Measurements from ENCODE around the gene TM2D1.
"Not testable (repeated sequence)": the region's sequence is repeated elsewhere in the genome, so short reads cannot be mapped to it uniquely, and the experiment has no call there.

The TM2D1 gene

GRCh38 chr1:61724506-61724812, 482 bp downstream of the TM2D1 start:
- TF ChIP-seq, protein P1, sequence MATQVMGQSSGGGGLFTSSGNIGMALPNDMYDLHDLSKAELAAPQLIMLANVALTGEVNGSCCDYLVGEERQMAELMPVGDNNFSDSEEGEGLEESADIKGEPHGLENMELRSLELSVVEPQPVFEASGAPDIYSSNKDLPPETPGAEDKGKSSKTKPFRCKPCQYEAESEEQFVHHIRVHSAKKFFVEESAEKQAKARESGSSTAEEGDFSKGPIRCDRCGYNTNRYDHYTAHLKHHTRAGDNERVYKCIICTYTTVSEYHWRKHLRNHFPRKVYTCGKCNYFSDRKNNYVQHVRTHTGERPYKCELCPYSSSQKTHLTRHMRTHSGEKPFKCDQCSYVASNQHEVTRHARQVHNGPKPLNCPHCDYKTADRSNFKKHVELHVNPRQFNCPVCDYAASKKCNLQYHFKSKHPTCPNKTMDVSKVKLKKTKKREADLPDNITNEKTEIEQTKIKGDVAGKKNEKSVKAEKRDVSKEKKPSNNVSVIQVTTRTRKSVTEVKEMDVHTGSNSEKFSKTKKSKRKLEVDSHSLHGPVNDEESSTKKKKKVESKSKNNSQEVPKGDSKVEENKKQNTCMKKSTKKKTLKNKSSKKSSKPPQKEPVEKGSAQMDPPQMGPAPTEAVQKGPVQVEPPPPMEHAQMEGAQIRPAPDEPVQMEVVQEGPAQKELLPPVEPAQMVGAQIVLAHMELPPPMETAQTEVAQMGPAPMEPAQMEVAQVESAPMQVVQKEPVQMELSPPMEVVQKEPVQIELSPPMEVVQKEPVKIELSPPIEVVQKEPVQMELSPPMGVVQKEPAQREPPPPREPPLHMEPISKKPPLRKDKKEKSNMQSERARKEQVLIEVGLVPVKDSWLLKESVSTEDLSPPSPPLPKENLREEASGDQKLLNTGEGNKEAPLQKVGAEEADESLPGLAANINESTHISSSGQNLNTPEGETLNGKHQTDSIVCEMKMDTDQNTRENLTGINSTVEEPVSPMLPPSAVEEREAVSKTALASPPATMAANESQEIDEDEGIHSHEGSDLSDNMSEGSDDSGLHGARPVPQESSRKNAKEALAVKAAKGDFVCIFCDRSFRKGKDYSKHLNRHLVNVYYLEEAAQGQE (IDR thresholded peaks at IDR 0.05; ENCODE audit: insufficient replicate concordance, low read depth), result no peak
- TF ChIP-seq GABPA (IDR thresholded peaks at IDR 0.05; ENCODE audit: low read depth), result no peak
- TF ChIP-seq SPI1 (IDR thresholded peaks at IDR 0.05; ENCODE audit: borderline replicate concordance, low read depth), result peak; percentile 29; the same call in 1 of the 2 replicates
- H3K27me3 ChIP-seq (ENCODE audit: insufficient read depth, poor library complexity, severe bottlenecking), result no peaks in the 10 kb centered on the region
- H3K27ac ChIP-seq (replicated peaks), result peak overlapping the region; percentile 98
- DNase-seq (ENCODE audit: low read depth in 1 of 2, low spot score in 1 of 2), result peak in 1 of 2 experiments; percentile 26
- peak overlapping the region; percentile 86 for H3K4me3 ChIP-seq (replicated peaks; ENCODE audit: insufficient read depth, low read length)

GRCh38 chr1:61718996-61719663, 5.8 kb downstream of the TM2D1 start:
- not testable (repeated sequence) for H3K27me3 ChIP-seq (ENCODE audit: insufficient read depth, poor library complexity, severe bottlenecking); DNase-seq (ENCODE audit: low read depth in 1 of 2, low spot score in 1 of 2); H3K27ac ChIP-seq (replicated peaks); H3K4me3 ChIP-seq (replicated peaks; ENCODE audit: insufficient read depth, low read length)

GRCh38 chr1:61711969-61712368, 13.0 kb downstream of the TM2D1 start:
- H3K27ac ChIP-seq (replicated peaks), result no peak overlapping the region
- no peaks in the 10 kb centered on the region for H3K27me3 ChIP-seq (ENCODE audit: insufficient read depth, poor library complexity, severe bottlenecking)
- DNase-seq (ENCODE audit: low read depth in 1 of 2, low spot score in 1 of 2), result no peak
- TF ChIP-seq POLR2AphosphoS5 (IDR thresholded peaks at IDR 0.05; ENCODE audit: low read depth) (no peak), GABPA (IDR thresholded peaks at IDR 0.05; ENCODE audit: low read depth) (no peak), SPI1 (IDR thresholded peaks at IDR 0.05; ENCODE audit: borderline replicate concordance, low read depth) (no peak)
- TF ChIP-seq, protein P2, sequence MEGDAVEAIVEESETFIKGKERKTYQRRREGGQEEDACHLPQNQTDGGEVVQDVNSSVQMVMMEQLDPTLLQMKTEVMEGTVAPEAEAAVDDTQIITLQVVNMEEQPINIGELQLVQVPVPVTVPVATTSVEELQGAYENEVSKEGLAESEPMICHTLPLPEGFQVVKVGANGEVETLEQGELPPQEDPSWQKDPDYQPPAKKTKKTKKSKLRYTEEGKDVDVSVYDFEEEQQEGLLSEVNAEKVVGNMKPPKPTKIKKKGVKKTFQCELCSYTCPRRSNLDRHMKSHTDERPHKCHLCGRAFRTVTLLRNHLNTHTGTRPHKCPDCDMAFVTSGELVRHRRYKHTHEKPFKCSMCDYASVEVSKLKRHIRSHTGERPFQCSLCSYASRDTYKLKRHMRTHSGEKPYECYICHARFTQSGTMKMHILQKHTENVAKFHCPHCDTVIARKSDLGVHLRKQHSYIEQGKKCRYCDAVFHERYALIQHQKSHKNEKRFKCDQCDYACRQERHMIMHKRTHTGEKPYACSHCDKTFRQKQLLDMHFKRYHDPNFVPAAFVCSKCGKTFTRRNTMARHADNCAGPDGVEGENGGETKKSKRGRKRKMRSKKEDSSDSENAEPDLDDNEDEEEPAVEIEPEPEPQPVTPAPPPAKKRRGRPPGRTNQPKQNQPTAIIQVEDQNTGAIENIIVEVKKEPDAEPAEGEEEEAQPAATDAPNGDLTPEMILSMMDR (IDR thresholded peaks at IDR 0.05; ENCODE audit: insufficient read depth, low read length), result no peak
- TF ChIP-seq, protein P1 (IDR thresholded peaks at IDR 0.05; ENCODE audit: insufficient replicate concordance, low read depth), result no peak
- H3K4me3 ChIP-seq (replicated peaks; ENCODE audit: insufficient read depth, low read length), result no peak overlapping the region

- not testable (repeated sequence) for H3K27me3 ChIP-seq (ENCODE audit: insufficient read depth, poor library complexity, severe bottlenecking); H3K4me3 ChIP-seq (replicated peaks; ENCODE audit: insufficient read depth, low read length); DNase-seq (ENCODE audit: low read depth in 1 of 2, low spot score in 1 of 2); H3K27ac ChIP-seq (replicated peaks)
These were observed 13.7 kb downstream of the TM2D1 start for GRCh38 chr1:61711257-61711656.

DNA sequence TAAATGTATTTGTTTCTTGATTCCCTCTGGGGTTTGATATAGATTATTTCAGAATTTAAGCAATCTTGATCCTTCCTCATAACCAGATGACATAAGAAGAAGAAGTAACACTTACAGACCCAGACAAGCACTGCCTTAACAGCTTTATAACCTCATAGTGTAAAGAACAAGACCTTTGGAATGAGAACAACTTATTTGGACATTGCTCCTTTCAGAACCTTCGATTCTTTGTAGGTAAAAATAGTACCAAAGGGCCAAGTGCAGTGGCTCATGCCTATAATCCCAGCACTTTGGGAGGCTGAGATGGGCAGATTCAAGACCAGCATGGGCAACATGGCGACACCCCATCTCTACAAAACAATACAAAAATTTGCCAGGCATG, 15.0 kb downstream of the TM2D1 start:
- no peak for TF ChIP-seq POLR2AphosphoS5 (IDR thresholded peaks at IDR 0.05; ENCODE audit: low read depth)
- TF ChIP-seq GABPA (IDR thresholded peaks at IDR 0.05; ENCODE audit: low read depth), result no peak
- TF ChIP-seq, protein P1 (IDR thresholded peaks at IDR 0.05; ENCODE audit: insufficient replicate concordance, low read depth), result no peak
- TF ChIP-seq SPI1 (IDR thresholded peaks at IDR 0.05; ENCODE audit: borderline replicate concordance, low read depth), result no peak
- TF ChIP-seq, protein P2 (IDR thresholded peaks at IDR 0.05; ENCODE audit: insufficient read depth, low read length), result no peak
- DNase-seq (ENCODE audit: low read depth in 1 of 2, low spot score in 1 of 2), result no peak

More for the DNA sequence above, 15.0 kb downstream of the TM2D1 start:
- no peak overlapping the region for H3K27ac ChIP-seq (replicated peaks)
- no peaks in the 10 kb centered on the region for H3K27me3 ChIP-seq (ENCODE audit: insufficient read depth, poor library complexity, severe bottlenecking)
- no peak overlapping the region for H3K4me3 ChIP-seq (replicated peaks; ENCODE audit: insufficient read depth, low read length)

Data from HL-60 (cell line).